ENCODE results near the gene CSH1.
"Not testable (repeated sequence)": the region's sequence is repeated elsewhere in the genome, so short reads cannot be mapped to it uniquely, and the experiment has no call there.

CSH1 gene

GRCh38 chr17:63885119-63885518 is 11.3 kb downstream of the CSH1 start:
- not testable (repeated sequence) for H3K4me3 ChIP-seq; H3K9me3 ChIP-seq (ENCODE audit: low read depth, low read length); H3K36me3 ChIP-seq (ENCODE audit: insufficient read depth, low read length); H3K9ac ChIP-seq (ENCODE audit: insufficient read length); H3K27ac ChIP-seq; DNase-seq (ENCODE audit: low read depth, low spot score)

DNA sequence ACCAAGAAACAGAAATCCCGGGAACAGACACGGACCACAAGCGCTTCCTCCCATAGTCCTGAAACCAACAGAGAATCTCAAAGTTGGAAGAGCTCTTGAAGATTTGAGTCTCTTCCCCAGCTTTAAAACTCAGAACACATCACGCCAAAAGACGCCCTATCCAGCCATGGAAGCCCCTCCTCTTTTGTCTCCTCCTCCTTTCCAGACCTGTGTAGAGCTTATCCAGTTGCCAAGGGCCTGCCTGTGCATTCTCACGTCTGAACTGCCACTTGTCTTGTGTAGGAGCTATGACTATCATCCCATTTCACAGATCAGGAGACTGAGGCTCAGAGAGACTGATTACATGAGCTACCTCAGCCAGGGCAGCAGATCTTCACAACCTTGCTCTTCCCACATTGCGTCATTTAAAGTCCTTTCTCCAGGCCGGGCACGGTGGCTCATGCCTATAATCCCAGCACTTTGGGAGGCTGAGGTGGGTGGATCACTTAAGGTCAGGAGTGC is 13.7 kb downstream of the CSH1 start:
- not testable (repeated sequence) for H3K4me3 ChIP-seq; H3K9ac ChIP-seq (ENCODE audit: insufficient read length); H3K27ac ChIP-seq; H3K36me3 ChIP-seq (ENCODE audit: insufficient read depth, low read length); DNase-seq (ENCODE audit: low read depth, low spot score); H3K9me3 ChIP-seq (ENCODE audit: low read depth, low read length)

DNA sequence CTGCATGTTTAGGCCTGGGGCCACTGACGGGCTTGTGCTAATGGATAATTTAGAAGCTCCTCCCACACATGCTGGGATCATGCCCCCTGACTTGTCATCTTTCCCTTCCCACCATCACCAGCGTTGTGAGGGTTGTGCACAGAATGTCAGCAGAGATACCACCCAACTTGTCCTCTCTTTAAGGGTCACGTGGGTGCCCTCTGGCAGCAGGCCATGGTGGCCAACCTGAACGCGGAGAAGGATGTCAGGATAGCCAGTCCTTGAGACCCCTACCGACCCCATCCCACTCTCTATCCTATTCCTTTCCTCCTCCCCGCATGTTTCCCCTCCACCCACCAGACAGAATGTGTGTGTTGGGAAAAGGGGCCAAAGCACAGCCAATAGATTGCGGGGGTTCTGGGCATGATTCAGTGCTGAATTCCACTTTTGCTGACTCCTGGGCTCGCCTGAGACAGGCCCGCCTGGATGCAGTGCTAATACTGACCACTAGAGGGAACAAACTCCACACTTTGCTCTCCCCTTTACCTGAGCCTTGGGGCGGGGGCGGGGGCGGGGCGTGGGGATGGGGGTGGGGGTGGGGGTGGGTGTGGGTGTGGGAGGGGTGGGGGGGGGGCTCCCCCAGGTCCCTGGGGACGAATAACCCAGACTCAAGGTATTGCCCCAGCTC is 14.3 kb downstream of the CSH1 start, which contains the start of gene GH2:
Gene GH2 (minus strand): TSS at position 10 of the 667 bp plus-strand sequence. CDS start 143 bp downstream, outside the sequence.
- Histone ChIP-seq H3K27ac (no peak within 1 kb of the TSS), H3K36me3 (ENCODE audit: insufficient read depth, low read length) (no peaks in the 10 kb centered on the region), H3K9me3 (ENCODE audit: low read depth, low read length) (no peaks in the 10 kb centered on the region), H3K4me3 (no peak within 1 kb of the TSS), H3K9ac (ENCODE audit: insufficient read length) (no peak within 1 kb of the TSS)
- TF ChIP-seq EZH2 (IDR thresholded peaks at IDR 0.05) (no peak), FOXP2 (optimal IDR thresholded peaks at IDR 0.05; ENCODE audit: control extremely low read depth, extremely low read length, insufficient read depth) (no peak), POLR2AphosphoS5 (IDR thresholded peaks at IDR 0.05; ENCODE audit: borderline replicate concordance, low read depth, low read length) (no peak)
- no peak for DNase-seq (ENCODE audit: low read depth, low spot score)

DNA sequence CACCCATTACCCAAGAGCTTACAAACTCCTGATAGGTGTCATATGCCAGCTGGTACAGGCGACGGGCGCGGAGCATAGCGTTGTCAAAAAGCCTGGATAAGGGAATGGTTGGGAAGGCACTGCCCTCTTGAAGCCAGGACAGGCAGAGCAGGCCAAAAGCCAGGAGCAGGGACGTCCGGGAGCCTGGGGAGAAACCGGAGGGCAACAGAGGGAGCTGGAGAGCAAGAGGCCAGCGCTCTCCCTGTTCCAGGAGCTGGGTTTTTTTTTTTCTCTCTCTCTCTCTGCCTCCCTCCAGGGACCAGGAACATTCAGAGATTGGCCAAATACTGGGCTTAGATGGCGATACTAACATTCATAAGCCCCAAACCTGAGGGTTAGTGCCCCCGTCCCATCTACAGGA is 15.0 kb downstream of the CSH1 start:
- not testable (repeated sequence) for H3K9me3 ChIP-seq (ENCODE audit: low read depth, low read length); DNase-seq (ENCODE audit: low read depth, low spot score); H3K36me3 ChIP-seq (ENCODE audit: insufficient read depth, low read length); H3K9ac ChIP-seq (ENCODE audit: insufficient read length); H3K4me3 ChIP-seq; H3K27ac ChIP-seq

- TF ChIP-seq POLR2AphosphoS5 (IDR thresholded peaks at IDR 0.05; ENCODE audit: borderline replicate concordance, low read depth, low read length) (no peak), EZH2 (IDR thresholded peaks at IDR 0.05) (no peak), FOXP2 (optimal IDR thresholded peaks at IDR 0.05; ENCODE audit: control extremely low read depth, extremely low read length, insufficient read depth) (no peak)
- no peaks in the 10 kb centered on the region for H3K36me3 ChIP-seq (ENCODE audit: insufficient read depth, low read length)
- H3K4me3 ChIP-seq = no peak overlapping the region
- no peak overlapping the region for H3K9ac ChIP-seq (ENCODE audit: insufficient read length)
- no peak overlapping the region for H3K27ac ChIP-seq
- no peak for DNase-seq (ENCODE audit: low read depth, low spot score)
- H3K9me3 ChIP-seq (ENCODE audit: low read depth, low read length) = no peaks in the 10 kb centered on the region
These were observed 15.7 kb downstream of the CSH1 start for GRCh38 chr17:63880706-63881105.

DNA sequence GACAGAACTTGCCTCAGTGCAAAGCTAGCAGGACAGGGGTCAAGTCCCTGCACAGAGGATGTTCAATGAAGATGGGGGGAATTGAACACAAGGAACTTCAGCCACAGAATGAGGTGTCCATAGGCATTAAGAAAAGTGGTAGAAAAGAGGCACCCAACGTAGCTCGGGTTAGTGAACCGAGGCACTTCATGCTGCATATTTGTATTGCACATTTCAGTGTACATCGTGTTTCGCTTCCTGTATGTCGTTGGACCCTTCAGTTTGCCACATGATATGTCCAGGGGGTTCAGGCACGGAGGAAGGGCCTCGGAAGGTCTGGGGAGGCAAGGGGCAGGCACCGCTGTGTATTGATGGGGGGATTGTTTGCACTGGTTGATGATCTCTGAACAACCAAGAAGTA is 18.0 kb downstream of the CSH1 start:
- not testable (repeated sequence) for H3K36me3 ChIP-seq (ENCODE audit: insufficient read depth, low read length); H3K9me3 ChIP-seq (ENCODE audit: low read depth, low read length); H3K4me3 ChIP-seq; DNase-seq (ENCODE audit: low read depth, low spot score); H3K9ac ChIP-seq (ENCODE audit: insufficient read length); H3K27ac ChIP-seq

DNA sequence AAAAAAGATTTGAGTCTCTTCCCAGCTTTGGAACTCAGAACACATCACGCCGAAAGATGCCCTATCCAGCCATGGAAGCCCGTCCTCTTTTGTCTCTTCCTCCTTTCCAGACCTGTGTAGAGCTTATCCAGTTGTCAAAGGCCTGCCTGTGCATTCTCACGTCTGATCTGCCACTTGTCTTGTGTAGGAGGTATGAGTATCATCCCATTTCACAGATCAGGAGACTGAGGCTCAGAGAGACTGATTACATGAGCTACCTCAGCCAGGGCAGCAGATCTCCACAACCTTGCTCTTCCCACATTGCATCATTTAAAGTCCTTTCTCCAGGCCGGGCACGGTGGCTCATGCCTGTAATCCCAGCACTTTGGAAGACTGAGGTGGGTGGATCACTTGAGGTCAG is 21.7 kb downstream of the CSH1 start:
- DNase-seq (ENCODE audit: low read depth, low spot score); H3K27ac ChIP-seq; H3K4me3 ChIP-seq; H3K36me3 ChIP-seq (ENCODE audit: insufficient read depth, low read length); H3K9me3 ChIP-seq (ENCODE audit: low read depth, low read length); H3K9ac ChIP-seq (ENCODE audit: insufficient read length): not testable (repeated sequence)

DNA sequence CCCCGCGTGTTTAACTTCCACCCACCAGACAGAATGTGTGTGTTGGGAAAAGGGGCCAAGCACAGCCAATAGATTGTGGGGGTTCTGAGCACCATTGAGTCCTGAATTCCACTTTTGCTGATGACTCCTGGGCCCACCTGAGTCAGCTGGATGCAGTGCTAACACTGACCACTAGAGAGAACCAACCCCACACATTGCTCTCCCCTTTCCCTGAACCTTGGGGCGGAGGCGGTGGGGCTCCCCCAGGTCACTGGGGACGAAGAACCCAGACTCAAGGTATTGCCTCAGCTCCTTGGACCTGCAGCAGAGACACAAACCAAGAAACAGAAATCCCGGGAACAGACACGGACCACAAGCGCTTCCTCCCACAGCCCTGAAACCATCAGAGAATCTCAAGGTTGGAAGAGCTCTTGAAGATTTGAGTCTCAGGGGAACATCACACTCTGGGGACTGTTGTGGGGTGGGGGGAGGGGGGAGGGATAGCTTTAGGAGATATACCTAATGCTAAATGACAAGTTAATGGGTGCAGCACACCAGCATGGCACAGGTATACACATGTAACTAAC is 22.2 kb downstream of the CSH1 start:
- H3K36me3 ChIP-seq (ENCODE audit: insufficient read depth, low read length); H3K9ac ChIP-seq (ENCODE audit: insufficient read length); DNase-seq (ENCODE audit: low read depth, low spot score); H3K27ac ChIP-seq; H3K9me3 ChIP-seq (ENCODE audit: low read depth, low read length); H3K4me3 ChIP-seq: not testable (repeated sequence)

GRCh38 chr17:63873577-63873976 is 22.8 kb downstream of the CSH1 start, which contains the start of gene CSH2:
Gene CSH2 (minus strand): TSS chr17:63873677. CDS start chr17:63873614, 63 bp downstream.
- not testable (repeated sequence) for H3K4me3 ChIP-seq; H3K9ac ChIP-seq (ENCODE audit: insufficient read length); H3K27ac ChIP-seq; H3K36me3 ChIP-seq (ENCODE audit: insufficient read depth, low read length); DNase-seq (ENCODE audit: low read depth, low spot score); H3K9me3 ChIP-seq (ENCODE audit: low read depth, low read length)

- H3K9me3 ChIP-seq (ENCODE audit: low read depth, low read length); H3K27ac ChIP-seq; DNase-seq (ENCODE audit: low read depth, low spot score): not testable (repeated sequence)
These were observed 24.6 kb downstream of the CSH1 start for GRCh38 chr17:63871646-63872365.

DNA sequence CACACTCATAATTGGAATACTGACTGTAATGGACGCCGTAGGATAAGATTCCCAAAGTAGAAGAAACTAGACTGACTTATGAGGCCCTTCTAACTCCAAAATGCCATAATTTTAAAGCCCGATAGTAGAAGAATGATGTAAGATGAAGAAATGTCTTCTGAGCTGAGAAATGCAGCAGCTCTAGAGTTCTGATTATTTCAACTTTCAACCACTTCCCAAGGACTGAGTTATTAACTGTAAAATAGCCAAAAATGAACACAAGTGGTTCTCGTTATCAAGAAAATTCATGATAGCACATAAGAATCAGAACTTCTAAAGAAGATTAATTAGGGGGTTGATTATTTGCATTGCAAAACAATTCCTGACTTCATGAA is 26.1 kb downstream of the CSH1 start:
- Histone ChIP-seq H3K9ac (ENCODE audit: insufficient read length) (peak overlapping the region; percentile 37), H3K27ac (peak overlapping the region; percentile 71; the same call in 1 of the 2 replicates)
- H3K36me3 ChIP-seq (ENCODE audit: insufficient read depth, low read length); H3K9me3 ChIP-seq (ENCODE audit: low read depth, low read length); DNase-seq (ENCODE audit: low read depth, low spot score); H3K4me3 ChIP-seq: not testable (repeated sequence)

More at GRCh38 chr17:63871646-63872365, 24.6 kb downstream of the CSH1 start:
- not testable (repeated sequence) for H3K4me3 ChIP-seq; H3K36me3 ChIP-seq (ENCODE audit: insufficient read depth, low read length); H3K9ac ChIP-seq (ENCODE audit: insufficient read length)

GRCh38 chr17:63869491-63870291 is 26.7 kb downstream of the CSH1 start:
- not testable (repeated sequence) for H3K9me3 ChIP-seq (ENCODE audit: low read depth, low read length); DNase-seq (ENCODE audit: low read depth, low spot score); H3K36me3 ChIP-seq (ENCODE audit: insufficient read depth, low read length); H3K4me3 ChIP-seq
- Histone ChIP-seq H3K27ac (peak overlapping the region; percentile 71; the same call in 1 of the 2 replicates), H3K9ac (ENCODE audit: insufficient read length) (peak overlapping the region; percentile 37)

- not testable (repeated sequence) for H3K9me3 ChIP-seq (ENCODE audit: low read depth, low read length); H3K27ac ChIP-seq; H3K4me3 ChIP-seq; H3K36me3 ChIP-seq (ENCODE audit: insufficient read depth, low read length); DNase-seq (ENCODE audit: low read depth, low spot score); H3K9ac ChIP-seq (ENCODE audit: insufficient read length)
These were observed 29.7 kb downstream of the CSH1 start for GRCh38 chr17:63866625-63867024.

Data from SK-N-MC (cell line).